GM12891 (cell line): Measurements from ENCODE around the gene RAB11FIP4.

Source experiments
- DNase-seq: peaks from one replicate; pipeline ENCODE4 v3.0.0; 2011; ENCODE audit warnings: low spot score; ENCODE audit not compliant: insufficient read length
- FAIRE-seq: peaks from 2 replicates; lab custom pipeline; 2011; peaks lifted over from hg19 to GRCh38; lab: Jason Lieb, UNC
- PAX5 ChIP-seq: IDR thresholded peaks from 2 replicates; pipeline ENCODE4 v1.6.1; 2011; ENCODE audit warnings: low read length, moderate library complexity, mild to moderate bottlenecking; ENCODE audit not compliant: insufficient read depth, severe bottlenecking
- POLR2A ChIP-seq: IDR thresholded peaks from 2 replicates; pipeline ENCODE4 v1.6.1; 2011; ENCODE audit warnings: low read depth, low read length, control low read depth
- POLR2AphosphoS5 ChIP-seq: IDR thresholded peaks from 2 replicates; pipeline ENCODE4 v1.6.1; 2011; ENCODE audit warnings: low read depth, low read length, control low read depth
- POU2F2 ChIP-seq: IDR thresholded peaks from 2 replicates; pipeline ENCODE4 v1.6.1; 2011; ENCODE audit warnings: low read depth, mild to moderate bottlenecking, control low read depth, low read length, moderate library complexity
- SPI1 ChIP-seq: IDR thresholded peaks from 2 replicates; pipeline ENCODE4 v1.6.1; 2011; ENCODE audit warnings: low read depth, low read length, control low read depth
- TAF1 ChIP-seq: IDR thresholded peaks from 2 replicates; pipeline ENCODE4 v1.6.1; 2011; ENCODE audit warnings: low read depth, low read length, control low read depth

RAB11FIP4 gene

DNA sequence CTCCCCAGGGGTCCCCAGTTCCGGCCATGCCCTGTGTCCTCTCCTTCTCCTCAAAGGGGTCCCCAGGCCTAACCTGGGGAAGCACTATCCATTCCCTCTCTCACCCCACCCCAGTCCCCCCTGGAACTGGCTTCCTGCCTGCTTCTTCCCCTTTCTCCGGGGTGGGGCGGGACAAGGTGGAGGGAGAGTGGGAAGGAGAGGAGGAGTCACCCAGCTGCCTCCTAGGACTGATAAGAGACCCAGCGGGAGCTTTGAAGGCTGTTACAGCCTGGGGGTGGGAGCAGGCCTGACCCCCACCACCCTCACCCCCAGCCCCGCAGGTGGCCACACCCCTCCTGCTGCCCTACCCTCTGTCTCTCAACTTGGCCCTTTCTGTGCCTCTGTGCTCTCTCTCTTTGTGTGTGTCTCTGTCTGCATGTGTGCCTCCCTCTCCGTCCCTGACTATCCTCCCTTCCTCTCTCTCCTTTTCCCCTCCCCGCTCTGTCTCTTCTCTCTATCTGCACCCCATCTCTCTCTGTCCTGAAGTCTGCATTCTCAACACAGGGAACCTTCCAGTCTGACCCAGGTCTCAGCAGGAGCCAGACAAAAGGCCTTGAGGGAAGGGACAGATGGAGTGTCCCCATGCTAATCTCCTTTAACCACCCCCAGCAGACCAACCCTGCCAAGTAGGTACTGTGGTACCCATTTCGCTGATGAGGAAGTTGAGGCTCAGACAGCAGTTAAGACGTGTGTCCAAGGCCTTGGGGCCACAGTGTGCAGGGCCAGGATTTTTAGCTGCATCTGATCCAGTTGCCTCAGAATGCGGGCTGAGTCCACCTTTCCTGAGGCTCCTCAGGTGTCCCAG is 66.1 kb downstream of the RAB11FIP4 start:
- TF ChIP-seq PAX5: no peak
- TF ChIP-seq TAF1: no peak
- no peak for TF ChIP-seq POLR2AphosphoS5
- no peak for TF ChIP-seq POU2F2
- TF ChIP-seq SPI1: no peak
- TF ChIP-seq POLR2A: no peak
- FAIRE-seq: no peak

GRCh38 chr17:31458829-31459228 is 67.4 kb downstream of the RAB11FIP4 start:
- DNase-seq: no peak
- TF ChIP-seq POLR2A (no peak), PAX5 (no peak), SPI1 (no peak), TAF1 (no peak), POLR2AphosphoS5 (no peak), POU2F2 (no peak)
- no peak for FAIRE-seq

More for the DNA sequence above, 66.1 kb downstream of the RAB11FIP4 start:
- DNase-seq: no peak

DNA sequence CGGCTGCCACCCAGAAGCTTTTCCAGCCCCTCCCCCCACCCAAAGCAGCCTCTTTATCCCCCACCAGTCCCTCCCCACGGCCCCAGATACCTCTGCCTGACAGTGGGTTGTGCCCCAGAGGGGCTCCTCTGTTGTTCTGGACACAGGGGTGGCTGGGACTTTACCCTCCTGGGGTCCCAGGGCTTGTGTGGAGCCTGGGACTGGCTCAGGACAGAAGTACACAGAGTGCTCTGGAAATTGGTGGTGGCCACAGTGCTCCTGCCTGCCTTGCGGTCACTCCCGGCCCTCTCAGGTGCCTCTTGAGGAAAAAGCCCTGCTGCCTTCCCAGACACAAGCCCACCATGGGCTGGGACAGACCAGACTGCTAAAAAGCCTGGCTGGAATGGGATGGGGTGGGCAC is 68.2 kb downstream of the RAB11FIP4 start:
- no peak for DNase-seq
- FAIRE-seq: no peak
- TF ChIP-seq SPI1 (no peak), POU2F2 (no peak), PAX5 (no peak), TAF1 (no peak), POLR2A (no peak), POLR2AphosphoS5 (no peak)

GRCh38 chr17:31460226-31460721 is 68.8 kb downstream of the RAB11FIP4 start:
- TF ChIP-seq POLR2AphosphoS5 (no peak), SPI1 (no peak), POU2F2 (no peak), PAX5 (no peak), TAF1 (no peak), POLR2A (no peak)
- DNase-seq (no peak), FAIRE-seq (no peak)

- DNase-seq: no peak
- FAIRE-seq: no peak
- no peak for TF ChIP-seq PAX5
- TF ChIP-seq POU2F2: no peak
- TF ChIP-seq SPI1: no peak
- no peak for TF ChIP-seq TAF1
- no peak for TF ChIP-seq POLR2A
- no peak for TF ChIP-seq POLR2AphosphoS5
Measured at GRCh38 chr17:31461227-31461810, 69.8 kb downstream of the RAB11FIP4 start.

DNA sequence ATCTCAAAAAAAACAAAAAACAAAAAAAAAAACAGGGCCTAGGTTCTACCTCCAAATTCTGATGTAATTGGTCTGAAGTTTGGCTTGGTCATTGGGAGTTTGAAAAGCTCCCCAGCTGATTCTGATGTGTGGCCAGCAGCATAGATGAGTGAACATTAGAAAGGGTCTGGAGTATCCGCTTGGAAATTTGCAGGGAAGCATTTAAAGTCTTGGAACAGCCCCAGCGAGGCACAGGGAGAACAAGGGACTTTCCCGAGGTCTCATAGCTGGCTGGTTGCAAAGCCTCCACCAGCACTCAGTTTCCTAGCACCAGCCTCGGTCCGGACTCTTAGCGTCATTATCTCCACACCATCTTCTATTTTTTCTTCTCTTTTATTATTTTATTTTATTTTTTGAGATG is 70.8 kb downstream of the RAB11FIP4 start:
- FAIRE-seq: no peak

GRCh38 chr17:31466096-31466760 is 74.8 kb downstream of the RAB11FIP4 start:
- DNase-seq (no peak), FAIRE-seq (no peak)
- TF ChIP-seq SPI1: no peak

More for the DNA sequence above, 70.8 kb downstream of the RAB11FIP4 start:
- DNase-seq: no peak
- no peak for TF ChIP-seq SPI1
- TF ChIP-seq POLR2AphosphoS5: no peak
- no peak for TF ChIP-seq TAF1
- no peak for TF ChIP-seq PAX5
- no peak for TF ChIP-seq POLR2A
- no peak for TF ChIP-seq POU2F2

GRCh38 chr17:31467502-31468256 is 76.2 kb downstream of the RAB11FIP4 start:
- FAIRE-seq (no peak), DNase-seq (no peak)
- no peak for TF ChIP-seq POLR2A
- TF ChIP-seq POLR2AphosphoS5: no peak
- TF ChIP-seq PAX5: no peak
- no peak for TF ChIP-seq POU2F2
- TF ChIP-seq SPI1: no peak
- no peak for TF ChIP-seq TAF1

- FAIRE-seq (no peak), DNase-seq (no peak)
Measured at GRCh38 chr17:31469959-31470358, 78.5 kb downstream of the RAB11FIP4 start.

DNA sequence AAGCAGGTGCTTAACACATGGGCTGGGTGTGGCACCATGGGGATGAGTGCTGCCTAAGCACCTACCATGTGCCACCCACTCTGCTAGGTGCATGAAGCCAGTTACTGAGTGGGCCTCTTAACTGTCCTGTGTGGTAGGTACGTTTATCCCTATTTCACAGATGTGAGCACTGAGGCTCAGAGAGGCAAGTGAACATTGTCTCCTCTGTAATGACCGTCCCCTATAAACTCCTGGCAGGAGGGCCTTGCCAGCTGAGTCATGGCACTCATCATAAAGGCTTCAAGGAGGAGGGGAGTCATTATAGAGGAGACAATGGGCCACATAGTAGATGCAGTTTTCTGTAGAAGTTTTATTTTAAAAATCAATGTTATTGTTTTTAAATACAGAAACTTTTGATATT is 79.1 kb downstream of the RAB11FIP4 start:
- no peak for DNase-seq
- no peak for FAIRE-seq
- no peak for TF ChIP-seq SPI1

More at GRCh38 chr17:31469959-31470358, 78.5 kb downstream of the RAB11FIP4 start:
- no peak for TF ChIP-seq POLR2AphosphoS5

GRCh38 chr17:31472137-31472536 is 80.7 kb downstream of the RAB11FIP4 start:
- DNase-seq (no peak), FAIRE-seq (no peak)
- no peak for TF ChIP-seq POLR2A
- TF ChIP-seq PAX5: no peak
- no peak for TF ChIP-seq SPI1
- no peak for TF ChIP-seq POLR2AphosphoS5
- no peak for TF ChIP-seq POU2F2
- no peak for TF ChIP-seq TAF1
